Fibroblast of gingiva (primary cell): ENCODE results near the gene SF3B6.

Experiments
- DNase-seq: peaks from one replicate; pipeline ENCODE4 v3.0.0-alpha.2; 2011; ENCODE audit warnings: low read depth

SF3B6 gene

DNA sequence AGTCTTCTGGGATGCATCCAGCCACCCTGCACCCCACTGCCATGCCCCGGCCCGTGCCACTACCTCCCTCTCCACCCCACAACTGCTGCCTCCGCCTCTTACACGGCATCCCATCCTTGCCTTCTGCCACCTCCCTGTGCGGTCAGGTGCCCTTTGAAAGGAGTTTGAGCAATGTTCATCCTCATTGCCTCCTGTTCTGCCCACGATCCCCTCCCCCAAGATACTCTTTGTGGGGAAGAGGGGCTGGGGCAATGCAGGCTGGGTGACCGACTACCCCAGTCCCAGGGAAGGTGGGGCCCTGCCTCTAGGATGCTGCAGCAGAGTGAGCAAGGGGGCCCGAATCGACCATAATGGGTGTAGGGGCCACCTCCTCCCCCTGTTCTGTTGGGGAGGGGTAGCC, 57.9 kb downstream of the SF3B6 start:
- DNase-seq, result no peak

DNA sequence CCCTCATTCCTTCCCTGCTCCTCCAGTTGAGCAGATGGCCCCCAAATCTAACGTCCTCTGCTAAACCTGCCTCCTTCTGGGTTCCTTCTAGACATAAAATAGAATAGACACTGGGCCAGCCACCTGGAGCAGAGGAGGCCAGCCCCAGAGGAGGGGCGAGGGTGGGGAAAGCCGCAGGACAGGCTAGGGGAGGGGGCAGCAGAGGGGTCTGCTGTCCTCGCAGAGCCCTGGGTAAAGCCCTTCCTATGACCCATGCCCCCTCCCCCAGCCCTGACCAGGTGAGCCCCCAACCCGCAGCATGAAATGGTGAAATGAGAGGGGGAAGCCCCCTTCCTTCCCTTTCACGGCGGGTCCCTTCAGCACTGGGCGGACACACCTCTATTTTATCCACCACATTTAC, 58.4 kb downstream of the SF3B6 start:
- no peak for DNase-seq
